ENCODE measurements around the gene TYW1B. TPM values are rescaled to one million over a fixed set of nuclear protein-coding genes. Genes with fewer than 3 reads are reported as not detected.

TYW1B gene
- total and polyA plus RNA-seq, 2 of the 4 experiments (the other 2 are of a cell fraction) = 1.0 to 1.8 TPM

DNA sequence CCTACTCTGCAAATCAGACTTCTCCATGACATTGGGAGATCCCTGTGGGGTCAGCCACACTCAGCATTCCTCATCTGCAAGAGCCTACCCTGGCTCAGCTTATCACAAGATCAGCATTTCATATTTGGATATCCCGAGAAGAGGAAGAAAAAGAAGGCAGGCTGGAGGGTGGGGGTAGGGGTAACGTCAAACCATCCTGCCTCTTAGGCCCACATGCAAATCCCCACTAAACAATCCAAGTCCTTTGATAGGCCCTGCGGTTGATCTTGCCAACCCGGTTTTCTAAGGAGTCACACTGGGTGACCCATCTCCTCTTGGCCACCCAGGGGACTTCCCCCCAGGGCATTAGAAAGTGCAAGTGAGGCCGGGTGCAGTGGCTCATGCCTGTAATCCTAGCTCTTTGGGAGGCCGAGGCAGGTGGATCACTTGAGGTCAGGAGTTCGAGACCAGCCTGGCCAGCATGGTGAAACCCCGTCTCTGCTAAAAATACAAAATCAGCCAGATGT, 287.8 kb downstream of the TYW1B start:
- H3K27ac ChIP-seq (ENCODE audit: insufficient read depth, low read length) = no peak overlapping the region
- no peak overlapping the region for H3K4ac ChIP-seq (ENCODE audit: low read depth, low read length)
- H4K8ac ChIP-seq (ENCODE audit: low read depth in 2 of 2, low read length in 2 of 2) = no peak overlapping the region
- no peak overlapping the region for H2AK5ac ChIP-seq (ENCODE audit: low read depth, low read length)
- H2BK15ac ChIP-seq (ENCODE audit: low read depth, low read length) = no peak overlapping the region
- intact Hi-C loops (cut with micrococcal nuclease) = no loop called here
- TF ChIP-seq MXI1 (IDR thresholded peaks at IDR 0.05; ENCODE audit: borderline replicate concordance, low read depth, low read length) (no peak), RFX5 (IDR thresholded peaks at IDR 0.05; ENCODE audit: low read depth, low read length) (no peak), SMC3 (IDR thresholded peaks at IDR 0.05; ENCODE audit: low read depth, low read length) (no peak), CHD1 (IDR thresholded peaks at IDR 0.05; ENCODE audit: low read depth, low read length) (no peak), BHLHE40 (IDR thresholded peaks at IDR 0.05; ENCODE audit: low read depth, low read length) (no peak), FOS (IDR thresholded peaks at IDR 0.05; ENCODE audit: low read depth, low read length) (no peak), MAZ (IDR thresholded peaks at IDR 0.05; ENCODE audit: borderline replicate concordance, low read depth, low read length) (no peak), ELK1 (IDR thresholded peaks at IDR 0.05; ENCODE audit: borderline replicate concordance, low read depth, low read length) (no peak), RCOR1 (IDR thresholded peaks at IDR 0.05; ENCODE audit: insufficient replicate concordance, low read length) (no peak), MAFK (IDR thresholded peaks at IDR 0.05; ENCODE audit: low read depth, low read length) (no peak), NFE2L2 (IDR thresholded peaks at IDR 0.05; ENCODE audit: low read depth, low read length) (no peak), RAD21 (IDR thresholded peaks at IDR 0.05; ENCODE audit: low read length) (no peak), POLR2A (IDR thresholded peaks at IDR 0.05; ENCODE audit: low read depth, low read length) (no peak), CEBPB (IDR thresholded peaks at IDR 0.05; ENCODE audit: low read depth, low read length) (no peak)
- TF ChIP-seq, protein P1, sequence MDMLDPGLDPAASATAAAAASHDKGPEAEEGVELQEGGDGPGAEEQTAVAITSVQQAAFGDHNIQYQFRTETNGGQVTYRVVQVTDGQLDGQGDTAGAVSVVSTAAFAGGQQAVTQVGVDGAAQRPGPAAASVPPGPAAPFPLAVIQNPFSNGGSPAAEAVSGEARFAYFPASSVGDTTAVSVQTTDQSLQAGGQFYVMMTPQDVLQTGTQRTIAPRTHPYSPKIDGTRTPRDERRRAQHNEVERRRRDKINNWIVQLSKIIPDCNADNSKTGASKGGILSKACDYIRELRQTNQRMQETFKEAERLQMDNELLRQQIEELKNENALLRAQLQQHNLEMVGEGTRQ (IDR thresholded peaks at IDR 0.05; ENCODE audit: low read depth, low read length) = no peak
- TF ChIP-seq, protein P2, sequence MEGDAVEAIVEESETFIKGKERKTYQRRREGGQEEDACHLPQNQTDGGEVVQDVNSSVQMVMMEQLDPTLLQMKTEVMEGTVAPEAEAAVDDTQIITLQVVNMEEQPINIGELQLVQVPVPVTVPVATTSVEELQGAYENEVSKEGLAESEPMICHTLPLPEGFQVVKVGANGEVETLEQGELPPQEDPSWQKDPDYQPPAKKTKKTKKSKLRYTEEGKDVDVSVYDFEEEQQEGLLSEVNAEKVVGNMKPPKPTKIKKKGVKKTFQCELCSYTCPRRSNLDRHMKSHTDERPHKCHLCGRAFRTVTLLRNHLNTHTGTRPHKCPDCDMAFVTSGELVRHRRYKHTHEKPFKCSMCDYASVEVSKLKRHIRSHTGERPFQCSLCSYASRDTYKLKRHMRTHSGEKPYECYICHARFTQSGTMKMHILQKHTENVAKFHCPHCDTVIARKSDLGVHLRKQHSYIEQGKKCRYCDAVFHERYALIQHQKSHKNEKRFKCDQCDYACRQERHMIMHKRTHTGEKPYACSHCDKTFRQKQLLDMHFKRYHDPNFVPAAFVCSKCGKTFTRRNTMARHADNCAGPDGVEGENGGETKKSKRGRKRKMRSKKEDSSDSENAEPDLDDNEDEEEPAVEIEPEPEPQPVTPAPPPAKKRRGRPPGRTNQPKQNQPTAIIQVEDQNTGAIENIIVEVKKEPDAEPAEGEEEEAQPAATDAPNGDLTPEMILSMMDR (conservative IDR thresholded peaks at IDR 0.05; ENCODE audit: low read depth, low read length) = no peak
- H3K9me1 ChIP-seq (ENCODE audit: insufficient read depth, low read length) = no peaks in the 10 kb centered on the region
- 80% methylated on average over 1 of the region's 8 CpGs; no CpG with 5 or more reads in 1 of the 2 experiments for WGBS, 2 experiments (ENCODE audit: extremely low coverage in 2 of 2, insufficient read length in 1 of 2)
- H3K23ac ChIP-seq (ENCODE audit: low read depth, low read length) = no peak overlapping the region
- no peak overlapping the region for H3K18ac ChIP-seq (ENCODE audit: low read depth, low read length)
- H2AK9ac ChIP-seq (replicated peaks; ENCODE audit: low read depth, low read length, poor library complexity) = no peak overlapping the region
- H2BK5ac ChIP-seq (ENCODE audit: low read depth, low read length, poor library complexity, severe bottlenecking) = no peak overlapping the region
- no peak overlapping the region for H4K5ac ChIP-seq (ENCODE audit: low read depth, low read length)
- H2AFZ ChIP-seq (replicated peaks; ENCODE audit: low read length, poor library complexity) = no peak overlapping the region
- H3K79me1 ChIP-seq (ENCODE audit: low read depth in 1 of 2, low read length in 2 of 2) = no peaks in the 10 kb centered on the region
- H3K9me3 ChIP-seq (ENCODE audit: control insufficient read depth, insufficient read depth, low read length) = 0 out of 2 replicates have a peak, but pooled peaks cover 2% of the 10 kb centered on the region
- no TSS peak for BruUV-seq (replicated peaks)
- in situ Hi-C loops (cut with MboI; ENCODE audit: low sequenced_read_pairs) = no loop called here
- ChIA-PET POLR2A (ENCODE audit: unreplicated experiment) (no interaction called here), CTCF (no interaction called here)
- no peak overlapping the region for H2BK120ac ChIP-seq (ENCODE audit: low read depth, low read length)
- H3K14ac ChIP-seq (replicated peaks; ENCODE audit: low read depth, low read length) = no peak overlapping the region
- H3K27me3 ChIP-seq (ENCODE audit: control insufficient read depth, insufficient read depth, low read length) = no peaks in the 10 kb centered on the region
- DNase-seq (no peak), ATAC-seq (ENCODE audit: low read depth) (no peak)
- H3K56ac ChIP-seq (ENCODE audit: extremely low read depth, insufficient read depth, low read length) = no peak overlapping the region
- no peaks in the 10 kb centered on the region for H3K4me1 ChIP-seq (ENCODE audit: control insufficient read depth, insufficient read depth, low read length)
- H3K9ac ChIP-seq (ENCODE audit: low read depth, low read length) = no peak overlapping the region
- no peak overlapping the region for H2BK20ac ChIP-seq (ENCODE audit: low read depth, low read length)
- no peak overlapping the region for H3K4me2 ChIP-seq (ENCODE audit: low read depth, low read length)
- no peaks in the 10 kb centered on the region for H3K36me3 ChIP-seq (ENCODE audit: control insufficient read depth, insufficient read depth, low read length)
- no peak overlapping the region for H3K4me3 ChIP-seq (ENCODE audit: insufficient read depth, low read depth, low read length)
- H4K20me1 ChIP-seq (ENCODE audit: insufficient read depth, low read length) = no peaks in the 10 kb centered on the region
- no peak overlapping the region for H4K91ac ChIP-seq (ENCODE audit: insufficient read depth, low read depth, low read length)
- dilution Hi-C loops (cut with HindIII; ENCODE audit: low sequenced_read_pairs, unreplicated experiment) = no loop called here

Data from IMR-90 (cell line).